Activated T-cell treated with anti-CD3 and anti-CD28 coated beads, Interleukin-2, amount 50 U/mL, for 4 hours (primary cell): ENCODE results near the gene CD22. TPM values are rescaled to one million over a fixed set of nuclear protein-coding genes. Genes with fewer than 3 reads are reported as not detected.
"Not testable (repeated sequence)": the region's sequence is repeated elsewhere in the genome, so short reads cannot be mapped to it uniquely, and the experiment has no call there.

Source experiments
- ATAC-seq, 2 donors: fragments of 200-7000 bp; cut with Tn5 transposase; one replicate each; pipeline ENCODE4 v1.10.0; 2021
- DNase-seq: peaks from one replicate; pipeline ENCODE4 v3.0.0-alpha.2; 2020
- H3K27me3 Mint-ChIP-seq: one replicate; pipeline ENCODE4 v1.8.0; 2021; ENCODE audit warnings: low read depth, mixed read lengths
- H3K36me3 Mint-ChIP-seq: one replicate; pipeline ENCODE4 v1.8.0; 2022; ENCODE audit warnings: mixed read lengths; ENCODE audit not compliant: insufficient read depth
- H3K4me1 Mint-ChIP-seq: one replicate; pipeline ENCODE4 v1.8.0; 2021; ENCODE audit warnings: low read depth, mixed read lengths
- H3K4me3 Mint-ChIP-seq: one replicate; pipeline ENCODE4 v1.8.0; 2021; ENCODE audit warnings: mild to moderate bottlenecking, moderate library complexity, mixed read lengths
- H3K9me3 Mint-ChIP-seq: one replicate; pipeline ENCODE4 v1.8.0; 2021; ENCODE audit warnings: mixed read lengths
- total RNA-seq, 3 donors: library from RNA; stranded (reverse); gene quantifications; one replicate each; pipeline ENCODE4 v1.2.1, GENCODE V29; 2021

CD22 gene
- total RNA-seq, 3 donors from 2014 or later = 1.3 to 5.2 (median 1.4) TPM

DNA sequence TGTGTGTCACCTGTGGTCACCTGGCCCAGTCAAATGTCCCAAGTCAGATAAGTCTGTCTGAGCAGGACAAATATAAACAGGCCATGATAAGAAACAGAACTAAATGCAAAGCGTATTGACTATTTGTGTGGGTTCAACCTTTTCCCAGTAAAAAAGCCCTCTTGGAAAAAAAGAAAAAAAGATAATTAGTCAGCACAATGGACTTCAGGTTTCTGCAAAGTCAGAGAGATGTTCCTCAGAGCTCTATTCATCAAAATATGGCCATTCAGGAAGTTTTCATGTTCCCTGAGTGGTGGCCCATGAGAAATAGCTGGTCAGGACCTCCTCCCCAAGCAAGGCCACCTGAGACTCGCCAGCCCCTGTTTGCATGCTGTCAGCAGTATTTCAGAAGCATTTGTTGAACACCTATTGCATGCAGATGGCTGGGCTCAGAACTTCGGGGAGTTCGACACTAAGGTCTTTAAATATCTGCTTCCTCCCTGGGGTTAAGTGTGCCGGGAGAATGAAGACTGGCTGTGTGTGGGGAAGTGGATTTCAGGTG lies 32.0 kb downstream of the CD22 start:
- no peak for DNase-seq
- Mint-ChIP-seq H3K9me3 (no peaks in the 10 kb centered on the region), H3K4me3 (no peak overlapping the region), H3K4me1 (peaks cover 9% of the 10 kb centered on the region), H3K36me3 (no peaks in the 10 kb centered on the region), H3K27me3 (peaks cover 11% of the 10 kb centered on the region)
- no peak for ATAC-seq

DNA sequence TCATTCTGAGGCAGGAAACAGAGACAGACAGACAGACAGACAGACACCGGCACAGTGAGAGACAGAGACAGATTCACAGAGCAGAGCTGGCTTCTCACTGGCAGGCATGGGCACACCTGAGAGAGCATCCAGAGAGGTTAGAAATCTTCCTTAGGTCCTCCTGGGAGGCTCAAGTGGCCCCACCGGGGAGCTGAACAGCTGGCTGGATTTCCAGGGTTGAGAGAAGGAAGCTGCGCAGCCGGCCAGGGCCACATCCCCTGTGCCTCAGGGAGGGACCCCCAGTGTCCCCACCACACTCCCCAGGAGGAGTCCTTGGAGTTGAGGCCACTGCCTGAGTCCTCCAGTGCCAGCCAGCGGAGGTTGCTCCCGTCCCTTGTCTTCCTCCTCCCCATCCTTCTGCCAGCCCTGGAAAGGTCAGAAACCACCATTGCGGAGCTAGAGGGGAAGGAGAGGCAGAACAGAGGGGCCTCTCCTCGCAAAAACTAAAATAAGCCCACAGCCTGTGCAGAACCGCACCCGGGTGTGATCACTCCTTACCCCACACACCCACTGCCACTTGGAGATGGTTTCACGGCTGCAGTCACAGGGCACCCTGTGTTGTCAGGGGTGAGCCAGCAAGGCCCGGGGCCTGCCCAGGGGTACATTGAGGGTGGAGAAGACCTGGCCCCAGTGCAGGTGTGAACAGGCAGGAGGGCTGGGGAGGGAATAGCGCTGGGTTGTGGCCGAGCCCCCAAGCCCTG lies 33.4 kb downstream of the CD22 start:
- H3K9me3 Mint-ChIP-seq = no peaks in the 10 kb centered on the region
- no peaks in the 10 kb centered on the region for H3K36me3 Mint-ChIP-seq
- no peak overlapping the region for H3K4me3 Mint-ChIP-seq
- no peak for ATAC-seq
- H3K27me3 Mint-ChIP-seq = peaks cover 12% of the 10 kb centered on the region
- no peak for DNase-seq
- H3K4me1 Mint-ChIP-seq = peaks cover 9% of the 10 kb centered on the region

DNA sequence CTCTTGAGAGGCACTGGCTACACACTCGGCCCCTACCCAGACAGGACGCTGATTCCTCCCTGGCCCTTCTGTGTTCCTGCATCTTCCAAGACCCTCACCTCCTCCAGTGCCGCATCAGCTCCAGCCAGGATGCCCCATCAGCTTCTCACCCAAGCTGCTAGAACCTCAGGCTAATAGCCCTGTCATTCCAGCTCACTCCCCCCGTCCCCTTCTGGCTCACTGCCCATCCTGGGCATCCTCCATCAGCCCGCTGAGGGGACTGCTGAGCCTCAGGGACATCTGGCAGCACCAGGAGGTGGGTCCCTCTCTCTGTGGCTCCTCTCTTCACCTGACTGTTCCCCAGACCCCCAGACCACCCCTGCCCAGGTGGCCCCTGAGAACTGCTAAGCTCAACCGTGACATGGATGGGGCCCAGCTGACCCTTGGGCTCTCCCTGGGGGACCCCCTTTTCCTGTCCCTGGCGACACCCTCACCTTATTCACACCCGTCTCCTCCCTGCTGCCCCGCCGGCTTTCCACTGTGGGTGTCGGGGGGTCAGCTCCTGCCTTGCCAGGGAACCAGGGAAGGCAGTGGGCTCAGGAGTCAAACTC lies 34.1 kb downstream of the CD22 start:
- Mint-ChIP-seq H3K4me3 (no peak overlapping the region), H3K36me3 (no peaks in the 10 kb centered on the region), H3K27me3 (peaks cover 12% of the 10 kb centered on the region), H3K9me3 (no peaks in the 10 kb centered on the region), H3K4me1 (peaks cover 4% of the 10 kb centered on the region)
- no peak for DNase-seq
- ATAC-seq = peak in 1 of 2 donors; percentile 13

DNA sequence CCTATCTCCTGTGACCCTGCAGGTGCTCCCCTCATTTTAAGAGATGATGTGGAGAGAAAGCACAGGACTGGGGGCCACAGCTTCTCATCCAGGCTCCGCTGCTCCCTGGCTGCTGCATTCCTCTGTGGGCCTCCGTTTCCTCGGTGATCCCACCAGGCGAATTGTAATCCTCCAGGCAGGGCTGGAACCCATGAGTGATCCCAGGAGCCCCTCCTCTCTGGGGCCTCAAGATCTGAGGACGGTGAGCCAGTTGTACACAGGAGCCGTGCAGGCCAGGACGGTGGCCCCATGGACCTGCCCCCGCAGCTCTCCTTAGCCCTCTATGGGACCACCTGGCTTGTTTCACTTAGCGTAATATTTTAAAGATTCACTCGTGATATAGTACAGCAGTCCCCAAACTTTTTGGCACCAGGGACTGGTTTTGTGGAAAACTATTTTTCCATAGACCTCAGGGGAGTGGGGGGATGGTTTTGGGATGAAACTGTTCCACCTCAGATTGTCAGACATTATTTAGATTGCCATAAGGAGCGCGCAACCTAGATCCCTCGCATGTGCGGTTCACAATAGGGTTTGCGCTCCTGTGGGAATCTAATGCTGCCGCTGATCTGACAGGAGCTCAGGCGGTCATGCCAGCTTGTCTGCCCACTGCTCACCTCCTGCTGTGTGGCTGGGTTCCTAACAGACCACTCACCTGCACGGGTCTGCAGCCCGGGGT lies 34.9 kb downstream of the CD22 start:
- ATAC-seq = no peak
- no peaks in the 10 kb centered on the region for H3K4me1 Mint-ChIP-seq

DNA sequence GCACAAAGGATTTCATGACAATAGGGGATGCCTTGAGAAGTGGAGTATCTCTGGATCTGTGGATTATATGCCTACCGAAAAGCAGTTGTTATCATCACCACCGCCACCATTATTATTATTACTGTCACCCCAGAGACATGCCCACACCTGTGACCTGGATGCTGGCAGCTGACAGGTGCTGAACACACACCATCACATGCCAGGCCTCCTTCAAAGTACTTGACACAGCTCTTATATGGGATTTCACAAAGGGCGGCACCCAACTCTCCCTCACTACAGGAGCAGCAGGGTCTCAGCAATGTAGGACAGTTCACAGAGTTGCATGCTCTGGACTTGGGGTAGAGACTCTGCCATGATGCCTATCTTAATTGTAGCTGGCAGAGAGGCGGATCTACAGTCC lies 36.3 kb downstream of the CD22 start:
- ATAC-seq = no peak
- peaks cover 12% of the 10 kb centered on the region for H3K27me3 Mint-ChIP-seq
- H3K4me3 Mint-ChIP-seq = no peak overlapping the region
- H3K9me3 Mint-ChIP-seq = no peaks in the 10 kb centered on the region
- no peaks in the 10 kb centered on the region for H3K4me1 Mint-ChIP-seq
- H3K36me3 Mint-ChIP-seq = no peaks in the 10 kb centered on the region
- DNase-seq = no peak

More for the DNA sequence above, 34.9 kb downstream of the CD22 start:
- H3K36me3 Mint-ChIP-seq = no peaks in the 10 kb centered on the region
- H3K27me3 Mint-ChIP-seq = peaks cover 12% of the 10 kb centered on the region
- DNase-seq = no peak
- H3K4me3 Mint-ChIP-seq = no peak overlapping the region
- H3K9me3 Mint-ChIP-seq = no peaks in the 10 kb centered on the region

DNA sequence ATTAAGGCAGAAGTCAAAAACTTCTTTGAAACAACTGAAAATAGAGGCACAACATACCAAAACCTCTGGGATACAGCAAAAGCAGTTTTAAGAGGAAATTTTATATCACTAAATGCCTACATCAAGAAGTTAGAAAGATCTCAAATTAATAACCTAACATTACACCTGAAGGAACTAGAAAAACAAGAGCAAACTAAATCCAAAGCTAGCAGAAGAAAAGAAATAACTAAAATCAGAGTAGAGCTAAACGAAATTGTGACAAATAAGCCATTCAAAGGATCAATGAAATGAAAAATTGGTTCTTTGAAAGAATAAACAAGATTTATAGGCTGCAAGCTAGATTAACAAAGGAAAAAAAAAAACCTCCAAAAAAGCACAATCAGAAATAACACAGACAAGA lies 39.4 kb downstream of the CD22 start:
- Mint-ChIP-seq H3K9me3 (no peaks in the 10 kb centered on the region), H3K4me1 (no peaks in the 10 kb centered on the region), H3K27me3 (peaks cover 4% of the 10 kb centered on the region), H3K36me3 (no peaks in the 10 kb centered on the region), H3K4me3 (no peak overlapping the region)
- ATAC-seq = no peak
- no peak for DNase-seq

DNA sequence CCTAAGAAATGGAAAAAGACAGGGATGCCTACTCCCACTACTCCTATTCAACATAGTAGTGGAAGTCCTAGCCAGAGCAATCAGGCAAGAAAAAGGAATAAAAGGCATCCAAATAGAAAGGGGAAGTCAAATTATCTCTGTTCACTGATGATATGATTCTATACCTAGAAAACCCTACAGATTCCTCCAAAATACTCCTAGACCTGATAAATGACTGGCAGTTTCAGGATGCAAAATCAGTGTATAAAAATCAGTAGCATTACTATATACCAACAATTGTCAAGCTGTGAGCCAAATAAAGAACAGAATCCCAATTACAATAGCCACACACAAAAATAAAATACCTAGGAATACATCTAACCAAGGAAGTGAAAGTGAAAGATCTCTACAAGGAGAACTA lies 40.5 kb downstream of the CD22 start:
- Mint-ChIP-seq H3K9me3 (no peaks in the 10 kb centered on the region), H3K36me3 (no peaks in the 10 kb centered on the region), H3K27me3 (peaks cover 4% of the 10 kb centered on the region), H3K4me1 (no peaks in the 10 kb centered on the region), H3K4me3 (no peak overlapping the region)
- ATAC-seq = no peak
- no peak for DNase-seq

DNA sequence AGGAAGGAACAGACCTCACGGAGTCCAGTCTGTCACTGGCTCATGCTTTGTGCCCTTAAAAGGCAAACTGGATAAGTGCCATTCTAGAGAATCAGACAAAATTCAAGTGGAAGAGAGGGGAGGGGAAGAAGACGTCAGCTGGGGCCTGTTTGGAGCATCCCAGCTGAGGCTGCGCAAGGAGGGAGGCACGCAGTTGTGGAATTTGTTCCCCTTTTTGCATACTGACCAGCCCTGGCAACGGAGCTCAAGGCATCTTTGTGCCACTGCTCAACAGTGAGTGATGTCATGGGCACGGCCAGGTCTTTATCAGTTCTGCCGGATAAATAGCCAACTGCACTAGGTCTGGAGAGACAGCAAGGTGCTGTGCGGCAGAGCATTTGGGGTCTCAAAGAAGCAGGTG lies 41.7 kb downstream of the CD22 start, which contains the start of gene GPR42:
Gene GPR42 (plus strand): TSS at position 347 of the 400 bp plus-strand sequence. CDS start 292 bp downstream, outside the sequence.
- ATAC-seq = no peak
- H3K4me3 Mint-ChIP-seq = no peak within 1 kb of the TSS
- no peaks in the 10 kb centered on the region for H3K36me3 Mint-ChIP-seq
- peaks cover 7% of the 10 kb centered on the region for H3K27me3 Mint-ChIP-seq
- H3K9me3 Mint-ChIP-seq = no peaks in the 10 kb centered on the region
- DNase-seq = no peak
- peaks cover 5% of the 10 kb centered on the region for H3K4me1 Mint-ChIP-seq

DNA sequence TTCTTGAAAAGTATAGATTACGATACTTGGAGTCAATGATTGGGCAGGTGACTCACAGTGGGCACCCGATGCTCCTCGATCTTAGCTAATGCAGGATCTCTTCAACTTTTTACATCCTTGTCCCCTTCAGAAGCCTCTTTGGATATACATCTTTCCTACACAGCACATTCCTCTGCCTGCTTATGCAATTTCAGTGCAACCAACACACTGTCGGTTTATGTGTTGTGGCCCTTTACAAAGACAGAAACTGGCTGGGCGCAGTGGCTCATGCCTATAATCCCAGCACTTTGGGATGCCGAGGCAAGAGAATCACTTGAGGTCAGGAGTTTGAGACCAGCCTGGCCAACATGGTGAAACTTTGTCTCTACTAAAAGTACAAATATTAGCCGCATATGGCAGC lies 44.5 kb downstream of the CD22 start:
- H3K4me3 Mint-ChIP-seq = no peak overlapping the region
- ATAC-seq = no peak

DNA sequence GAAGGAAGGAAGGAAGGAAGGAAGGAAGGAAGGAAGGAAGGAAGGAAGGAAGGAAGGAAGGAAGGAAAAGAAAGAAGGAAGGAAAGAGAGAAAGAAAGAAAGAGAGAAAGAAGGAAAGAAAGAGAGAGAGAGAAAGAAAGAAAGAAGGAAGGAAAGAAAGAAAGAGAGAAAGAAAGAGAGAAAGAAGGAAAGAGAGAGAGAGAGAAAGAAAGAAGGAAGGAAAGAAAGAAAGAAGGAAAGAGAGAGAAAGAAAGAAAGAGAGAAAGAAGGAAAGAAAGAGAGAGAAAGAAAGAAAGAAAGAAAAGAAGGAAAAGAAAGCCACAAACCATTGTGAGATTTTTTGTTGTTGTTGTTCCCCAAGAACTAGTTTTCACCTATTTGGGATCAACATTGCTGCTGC lies 45.0 kb downstream of the CD22 start:
- not testable (repeated sequence) for H3K9me3 Mint-ChIP-seq, DNase-seq, H3K4me1 Mint-ChIP-seq, H3K36me3 Mint-ChIP-seq, H3K27me3 Mint-ChIP-seq, ATAC-seq, H3K4me3 Mint-ChIP-seq

More for the DNA sequence above, 44.5 kb downstream of the CD22 start:
- Mint-ChIP-seq H3K4me1 (peaks cover 8% of the 10 kb centered on the region), H3K9me3 (peaks cover 3% of the 10 kb centered on the region), H3K27me3 (peaks cover 9% of the 10 kb centered on the region), H3K36me3 (no peaks in the 10 kb centered on the region)
- no peak for DNase-seq

DNA sequence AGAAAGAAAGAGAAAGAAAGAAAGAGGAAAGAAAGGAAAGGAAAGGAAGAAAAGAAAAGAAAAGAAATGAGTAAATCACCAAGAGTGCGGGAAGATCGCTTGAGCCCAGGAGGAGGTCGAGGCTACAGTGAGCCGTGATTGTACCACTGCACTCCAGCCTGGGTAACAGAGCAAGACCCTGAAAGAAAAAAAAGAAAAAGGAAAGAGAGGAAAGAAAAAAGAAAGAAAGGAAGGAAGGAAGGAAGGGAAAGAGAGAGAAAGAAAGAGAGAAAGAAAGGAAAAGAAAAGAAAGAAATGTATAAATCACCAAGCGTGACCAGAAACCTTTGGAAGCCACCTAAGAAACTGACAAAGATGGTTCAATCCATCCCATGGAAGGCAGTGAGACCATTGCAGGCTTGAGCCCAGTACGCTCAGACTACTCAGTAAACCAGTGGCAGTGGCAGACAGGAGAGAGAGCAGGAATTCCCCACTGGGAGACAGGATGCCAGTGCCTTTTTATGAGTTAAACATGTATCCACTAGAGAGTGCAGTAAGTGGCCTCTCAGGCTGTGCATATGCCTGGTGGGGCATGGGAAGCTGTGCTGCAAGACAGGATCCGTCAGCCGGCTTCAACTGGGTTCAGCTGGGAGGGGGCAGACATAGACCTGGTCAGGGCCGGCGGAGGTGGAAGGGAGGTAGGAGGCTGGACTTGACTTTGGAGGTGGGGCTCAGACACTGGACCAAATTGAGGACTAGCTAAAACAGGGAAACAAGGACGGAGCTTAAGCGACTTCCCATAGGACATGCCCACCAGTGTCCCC lies 46.7 kb downstream of the CD22 start:
- no peak overlapping the region for H3K4me3 Mint-ChIP-seq
- ATAC-seq (no peak), DNase-seq (no peak)
- H3K4me1 Mint-ChIP-seq = peaks cover 8% of the 10 kb centered on the region
- H3K9me3 Mint-ChIP-seq = peaks cover 6% of the 10 kb centered on the region
- H3K27me3 Mint-ChIP-seq = peaks cover 8% of the 10 kb centered on the region
- no peaks in the 10 kb centered on the region for H3K36me3 Mint-ChIP-seq

DNA sequence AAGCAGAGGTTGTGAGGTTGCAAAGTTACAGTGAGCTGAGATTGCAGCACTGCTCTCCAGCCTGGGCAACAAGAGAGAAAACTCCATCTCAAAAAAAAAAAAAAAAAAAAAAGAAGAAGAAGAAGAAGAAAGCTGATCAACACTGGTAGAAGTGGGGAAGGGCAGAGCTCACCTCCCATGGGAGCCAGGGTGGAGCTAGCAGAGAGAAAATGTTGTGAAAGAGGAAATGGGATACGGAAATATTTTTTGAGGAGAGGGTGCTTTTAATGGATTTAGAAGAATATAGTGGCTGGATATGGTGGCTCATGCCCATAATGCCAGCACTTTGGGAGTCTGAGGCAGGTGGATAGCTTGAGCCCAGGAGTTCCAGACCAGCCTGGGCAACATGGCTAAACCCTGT lies 48.7 kb downstream of the CD22 start:
- H3K27me3 Mint-ChIP-seq = peaks cover 11% of the 10 kb centered on the region
- H3K36me3 Mint-ChIP-seq = no peaks in the 10 kb centered on the region
- DNase-seq (no peak), ATAC-seq (no peak)
- no peak overlapping the region for H3K4me3 Mint-ChIP-seq
- peaks cover 8% of the 10 kb centered on the region for H3K4me1 Mint-ChIP-seq
- H3K9me3 Mint-ChIP-seq = peaks cover 6% of the 10 kb centered on the region

DNA sequence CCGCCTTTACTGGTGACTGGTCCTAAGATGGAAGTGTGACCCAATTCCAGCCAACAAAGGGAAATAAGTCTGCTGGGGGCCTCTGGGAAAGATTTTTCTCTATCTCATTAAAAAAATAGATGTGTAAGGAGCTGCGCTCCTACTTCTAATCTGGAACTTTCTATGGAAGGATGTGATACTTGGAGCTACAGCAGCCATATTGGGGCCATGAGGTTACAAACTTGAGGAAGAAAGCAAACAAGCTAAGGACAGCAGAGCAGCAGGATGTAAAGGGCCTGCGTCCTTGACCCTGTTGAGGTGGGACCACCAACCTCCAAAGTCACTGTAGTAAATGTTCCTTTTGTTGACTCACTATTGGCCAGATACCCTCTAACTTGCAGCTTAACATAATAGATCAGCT lies 49.4 kb downstream of the CD22 start:
- Mint-ChIP-seq H3K27me3 (peaks cover 15% of the 10 kb centered on the region), H3K4me3 (no peak overlapping the region), H3K36me3 (no peaks in the 10 kb centered on the region), H3K4me1 (peaks cover 8% of the 10 kb centered on the region), H3K9me3 (peaks cover 6% of the 10 kb centered on the region)
- DNase-seq = no peak
- ATAC-seq = no peak

DNA sequence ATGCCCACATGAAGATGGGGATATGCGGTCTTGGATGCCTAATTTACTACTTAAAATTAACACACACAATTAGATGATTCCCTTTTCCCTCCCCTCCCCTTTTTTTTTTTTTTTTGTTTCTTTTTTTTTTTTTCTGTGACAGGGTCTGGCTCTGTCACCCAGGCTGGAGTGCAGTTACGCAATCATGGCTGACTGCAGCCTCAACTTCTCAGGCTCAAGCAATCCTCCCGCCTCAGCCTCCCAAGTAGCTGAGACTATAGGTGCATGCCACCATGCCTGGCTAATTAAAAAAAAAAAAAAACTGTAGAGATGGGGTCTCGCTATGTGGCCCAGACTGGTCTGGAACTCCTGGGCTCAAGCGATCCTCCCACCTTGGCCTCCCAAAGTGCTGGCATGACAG lies 50.6 kb downstream of the CD22 start:
- not testable (repeated sequence) for ATAC-seq, H3K4me3 Mint-ChIP-seq, H3K36me3 Mint-ChIP-seq, DNase-seq, H3K9me3 Mint-ChIP-seq, H3K4me1 Mint-ChIP-seq
- peaks cover 17% of the 10 kb centered on the region for H3K27me3 Mint-ChIP-seq
